ENCODE measurements around the gene GPR137C.

GPR137C gene

GRCh38 chr14:52552063-52552988 is at the start of gene GPR137C, which contains the start of gene TXNDC16:
Gene GPR137C (plus strand): TSS chr14:52552836. CDS start chr14:52553148, 312 bp downstream.
Gene TXNDC16 (minus strand): TSS chr14:52552505. CDS start chr14:52543557, 8,948 bp downstream.
- DNase-seq, result peak; percentile 100
- intact Hi-C loops (cut with DNase I), result loop anchor here (5.0 to 10.0 kb wide), 2 partner anchors 155 to 242 kb away; partner anchors contain the start of genes GNPNAT1 and PSMC6

GRCh38 chr14:52513249-52513648 is 39.4 kb upstream of the GPR137C start:
- DNase-seq, result no peak
- intact Hi-C loops (cut with DNase I), result no loop called here

DNA sequence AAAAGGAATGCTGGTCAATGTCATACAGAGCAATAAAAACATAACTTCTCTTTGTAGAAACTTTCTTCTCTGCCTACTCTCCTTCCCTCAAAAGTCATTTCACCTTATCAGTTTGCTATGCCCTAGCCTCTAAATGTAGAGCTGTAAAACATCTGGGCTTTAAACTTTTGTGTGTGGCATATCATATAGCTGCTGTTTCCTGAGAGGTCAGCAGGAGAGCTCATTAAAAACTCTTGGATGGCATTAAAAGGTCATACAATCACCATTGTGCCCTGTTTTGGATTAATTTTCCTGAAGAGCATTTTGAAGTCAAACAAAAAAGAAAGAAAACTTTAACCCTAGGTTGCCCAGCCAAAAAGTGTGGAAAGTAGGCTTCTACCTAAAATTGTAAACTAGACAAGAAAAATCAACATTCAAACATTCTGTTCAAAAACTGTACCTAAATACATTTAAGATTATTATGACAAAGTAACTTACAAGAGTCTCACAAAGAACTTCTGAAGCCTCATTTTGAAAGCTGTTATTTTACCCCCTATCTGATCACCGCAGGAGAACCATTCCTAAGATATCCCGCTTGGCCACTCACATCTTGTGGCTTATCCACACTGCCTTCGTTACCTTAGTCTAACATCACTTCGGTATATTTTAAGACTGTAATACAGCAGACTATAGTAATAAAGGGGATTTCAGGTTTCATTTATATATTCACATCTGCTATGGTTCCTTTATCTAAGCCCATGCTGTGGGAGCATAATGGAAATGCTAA is 38.4 kb upstream of the GPR137C start:
- intact Hi-C loops (cut with DNase I), result no loop called here
- no peak for DNase-seq

DNA sequence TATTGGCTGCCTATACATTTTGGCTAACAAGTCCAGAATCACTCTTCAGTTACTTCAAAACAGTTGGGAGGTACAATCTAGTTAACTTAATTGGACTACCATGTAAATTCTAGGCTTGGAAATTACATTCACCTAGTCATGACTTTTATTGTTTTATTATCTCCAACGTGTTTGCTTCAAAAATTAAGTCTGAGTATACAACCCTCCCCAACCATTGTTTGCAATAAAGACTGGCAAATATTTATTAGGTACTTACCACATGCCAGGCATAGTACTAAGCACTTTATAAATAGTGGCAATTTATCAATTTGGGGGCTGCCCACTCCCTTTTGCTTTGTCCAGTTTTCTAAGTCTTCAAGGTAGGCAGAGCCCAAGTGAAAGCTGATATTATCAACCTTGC is 30.6 kb upstream of the GPR137C start:
- DNase-seq, result no peak
- intact Hi-C loops (cut with DNase I), result no loop called here

DNA sequence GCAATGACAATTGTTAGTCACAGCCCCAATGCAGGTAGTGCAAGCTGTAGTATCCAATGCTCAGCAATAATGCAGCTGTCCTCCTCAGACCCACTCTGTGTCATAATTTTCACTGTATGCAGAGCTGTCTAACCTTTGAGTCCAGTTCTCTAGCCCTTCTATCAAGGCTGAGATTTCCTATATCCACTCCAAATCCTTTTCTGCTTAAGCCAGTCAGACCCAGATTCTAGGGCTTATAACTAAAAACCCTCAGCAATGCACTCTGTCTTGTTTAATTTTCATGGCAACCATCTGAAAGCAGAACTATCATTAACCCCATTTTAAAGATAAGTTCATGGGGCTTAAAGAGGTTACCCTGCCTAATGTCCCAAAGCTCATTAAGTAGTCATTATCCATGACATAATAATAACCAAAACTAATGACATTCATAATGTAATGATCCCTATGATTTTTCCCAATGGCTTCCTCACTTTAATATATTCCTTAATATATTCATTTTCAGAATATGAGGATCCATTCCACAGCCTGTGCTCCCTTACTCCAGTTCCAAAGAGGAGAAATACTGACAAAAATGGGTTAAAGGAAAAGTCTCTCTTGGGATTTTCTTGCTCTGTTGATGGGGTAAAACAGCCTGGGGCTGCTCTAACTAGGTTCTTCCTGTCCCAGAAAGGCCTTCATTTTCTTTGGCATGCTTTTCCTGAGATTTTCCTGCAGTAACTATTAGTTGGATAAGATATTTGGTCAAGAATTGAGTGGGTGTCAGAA is 29.9 kb upstream of the GPR137C start:
- no peak for DNase-seq
- intact Hi-C loops (cut with DNase I), result no loop called here

- intact Hi-C loops (cut with DNase I), result no loop called here
- DNase-seq, result no peak
Observed at GRCh38 chr14:52527052-52527451, 25.6 kb upstream of the GPR137C start.

DNA sequence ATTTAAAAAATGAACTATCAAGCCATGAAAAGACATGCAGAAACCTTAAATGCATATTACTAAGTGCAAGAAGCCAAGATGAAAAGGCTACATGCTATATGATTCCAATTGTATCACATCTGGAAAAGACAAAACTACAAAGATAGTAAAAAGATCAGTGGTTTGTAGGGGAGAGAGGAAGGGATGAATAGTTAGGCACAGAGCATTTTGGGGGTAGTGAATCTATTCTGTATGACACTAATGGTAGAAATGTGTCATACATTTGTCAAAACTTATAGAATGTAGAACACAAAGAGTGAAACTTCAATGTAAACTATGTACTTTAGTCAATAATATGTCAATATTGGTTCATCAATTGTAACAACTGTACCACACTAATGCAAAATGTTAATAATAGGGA is 21.2 kb upstream of the GPR137C start:
- no peak for DNase-seq
- intact Hi-C loops (cut with DNase I), result no loop called here

DNA sequence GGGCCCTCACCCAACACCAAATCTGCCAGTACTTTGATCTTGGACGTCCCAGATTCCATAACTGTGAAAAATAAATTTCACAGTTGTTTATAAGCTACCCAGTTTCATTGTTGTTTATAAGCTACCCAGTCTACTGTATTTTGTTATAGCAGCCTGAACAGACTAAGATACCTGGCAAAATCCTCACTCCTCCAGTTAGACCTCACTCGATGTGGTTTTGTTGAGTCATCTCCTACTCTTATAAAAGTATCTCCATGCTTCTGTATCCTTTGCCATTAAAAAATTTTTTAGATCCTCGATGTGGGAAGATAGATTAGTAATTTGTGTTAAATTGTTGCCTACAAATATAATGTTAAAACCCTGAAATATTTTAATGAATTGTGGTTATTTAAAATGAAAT is 16.4 kb upstream of the GPR137C start:
- DNase-seq, result no peak
- intact Hi-C loops (cut with DNase I), result no loop called here

- intact Hi-C loops (cut with DNase I), result no loop called here
- DNase-seq, result no peak
Observed at GRCh38 chr14:52538623-52539022, 14.0 kb upstream of the GPR137C start.

GRCh38 chr14:52545584-52546317 is 6.9 kb upstream of the GPR137C start:
- intact Hi-C loops (cut with DNase I), result no loop called here
- no peak for DNase-seq

- intact Hi-C loops (cut with DNase I), result no loop called here
- no peak for DNase-seq
Observed at GRCh38 chr14:52546318-52546670, 6.3 kb upstream of the GPR137C start.

- intact Hi-C loops (cut with DNase I), result no loop called here
- no peak for DNase-seq
Observed at GRCh38 chr14:52547027-52547426, 5.6 kb upstream of the GPR137C start.

DNA sequence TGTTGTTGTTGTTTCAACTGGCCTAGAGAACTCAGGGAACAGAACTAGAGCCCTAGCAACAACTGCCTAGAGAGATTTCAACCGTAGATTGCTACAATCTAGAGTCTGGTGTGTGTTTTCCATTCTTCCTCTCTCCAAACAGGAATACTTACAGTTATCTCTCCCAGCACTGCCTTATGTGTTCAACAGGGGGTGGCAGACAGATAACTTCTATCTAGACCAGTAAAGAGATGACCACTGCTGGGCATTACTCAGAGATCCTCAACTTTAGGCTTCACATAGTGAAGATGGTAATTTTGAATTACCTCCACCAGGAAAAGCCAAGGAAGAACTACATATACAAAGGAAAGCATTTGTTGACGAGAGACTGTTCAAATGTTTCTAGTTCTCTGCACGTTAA is 5.1 kb upstream of the GPR137C start:
- intact Hi-C loops (cut with DNase I), result no loop called here
- DNase-seq, result no peak

DNA sequence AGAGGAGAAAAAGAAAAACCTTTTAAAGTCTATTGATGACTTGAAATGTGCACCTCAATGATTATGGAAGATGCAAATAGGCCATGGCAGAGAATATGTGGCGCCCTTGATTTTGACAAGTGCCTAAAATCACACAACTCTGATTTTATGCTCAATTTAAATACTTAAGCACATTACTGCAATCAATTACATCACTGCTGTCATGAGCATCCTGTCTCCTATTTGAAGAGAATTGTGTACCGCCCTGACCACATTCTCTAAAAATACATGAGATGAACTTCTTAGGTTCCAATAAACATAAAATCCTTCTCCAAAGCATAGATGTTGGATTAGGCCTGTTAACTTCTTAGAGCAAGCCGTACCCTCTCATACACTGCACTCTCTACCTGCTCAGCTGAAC is 2.0 kb upstream of the GPR137C start:
- intact Hi-C loops (cut with DNase I), result loop anchor here (5.0 to 10.0 kb wide), 2 partner anchors 157 to 244 kb away; partner anchors contain the start of genes GNPNAT1 and PSMC6
- DNase-seq, result no peak

DNA sequence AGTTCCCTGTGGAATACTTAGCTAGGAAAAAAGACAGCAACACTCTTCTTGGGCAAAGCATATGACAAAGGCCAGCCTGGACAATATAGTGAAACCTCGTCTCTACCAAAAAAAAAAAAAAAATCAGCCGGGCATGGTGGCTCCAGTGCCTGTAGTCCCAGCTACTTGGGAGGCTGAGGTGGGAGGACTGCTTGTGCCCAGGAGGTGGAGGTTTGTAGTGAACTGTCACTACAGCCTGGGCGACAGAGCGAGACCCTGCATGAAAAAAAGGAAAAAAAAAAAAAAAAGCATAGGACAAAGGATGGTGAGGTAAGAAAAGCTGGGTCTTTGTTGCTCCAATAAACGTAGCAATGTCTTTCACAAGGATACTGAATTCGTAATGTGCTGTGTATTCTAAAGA is 1.4 kb upstream of the GPR137C start:
- DNase-seq, result no peak
- intact Hi-C loops (cut with DNase I), result loop anchor here (5.0 to 10.0 kb wide), 2 partner anchors 156 to 244 kb away; partner anchors contain the start of genes GNPNAT1 and PSMC6

DNA sequence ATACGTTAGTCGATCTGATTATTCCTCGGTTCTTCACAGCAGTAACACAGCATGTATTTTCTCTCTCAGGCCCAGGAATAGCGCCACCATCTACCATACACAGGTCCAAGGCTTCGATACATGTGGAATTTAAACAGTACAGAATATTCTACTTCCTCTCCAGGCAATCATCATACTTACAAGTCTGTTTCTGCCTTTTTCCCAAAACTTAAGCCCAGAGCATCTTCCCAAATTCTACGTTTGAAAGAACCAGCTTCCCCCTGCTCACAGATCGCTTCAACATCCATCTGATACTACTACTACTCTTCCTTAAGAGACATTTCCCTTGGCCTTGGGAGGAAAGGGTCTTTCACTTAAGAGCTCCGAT is 957 bp upstream of the GPR137C start:
- peak in 1 of 10 donors; percentile 32 for DNase-seq
- intact Hi-C loops (cut with DNase I), result loop anchor here (5.0 to 10.0 kb wide), 2 partner anchors 156 to 243 kb away; partner anchors contain the start of genes GNPNAT1 and PSMC6

- intact Hi-C loops (cut with DNase I), result loop anchor here (5.0 to 10.0 kb wide), 2 partner anchors 154 to 242 kb away; partner anchors contain the start of genes GNPNAT1 and PSMC6
Observed at GRCh38 chr14:52553002-52553670, 500 bp downstream of the GPR137C start.

DNA sequence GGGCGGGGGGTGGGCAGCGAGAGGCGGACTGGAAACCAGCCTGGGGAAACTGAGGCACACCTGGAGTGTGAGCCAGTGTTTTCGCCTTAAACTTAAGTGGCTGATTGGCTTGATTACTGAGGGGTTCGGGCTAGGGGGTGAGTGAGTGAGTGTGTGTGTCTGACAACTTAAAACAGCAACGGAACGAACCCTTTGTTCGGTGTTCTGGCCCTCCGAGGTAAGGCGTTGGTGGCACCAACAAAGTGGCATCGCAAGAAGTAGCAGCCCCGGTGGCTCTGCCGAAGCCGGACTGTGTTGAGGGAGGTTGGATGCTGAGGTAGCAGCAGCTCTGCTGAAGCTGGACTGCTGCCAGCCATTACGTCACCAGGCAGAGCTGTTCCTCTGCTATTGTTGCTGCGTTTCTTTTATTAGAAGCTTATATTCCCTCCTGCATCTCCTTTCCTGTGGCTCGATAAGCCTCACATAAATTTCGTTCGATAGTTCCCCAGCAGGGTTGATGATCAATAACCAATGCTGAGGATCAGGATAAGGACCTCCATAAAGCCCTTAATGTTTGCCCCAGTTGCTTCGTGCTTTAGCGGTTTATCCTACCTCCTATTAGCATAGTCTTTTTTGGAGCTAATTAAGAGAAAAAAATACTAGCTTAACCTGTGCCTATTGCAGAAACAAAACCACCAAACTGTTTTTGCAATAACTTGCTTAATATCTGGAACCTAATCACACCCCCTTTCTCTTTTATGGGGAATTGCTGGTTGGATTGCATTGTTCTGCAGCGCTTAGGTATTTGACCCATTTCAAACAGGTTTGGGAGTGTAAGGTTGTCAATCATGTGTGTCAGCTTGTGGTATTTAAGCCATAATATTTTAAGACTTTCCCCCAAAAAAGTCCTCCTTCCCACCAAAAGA is 1.3 kb downstream of the GPR137C start:
- peak; percentile 77 to 98 (median 87) for DNase-seq
- intact Hi-C loops (cut with DNase I), result loop anchor here (5.0 to 10.0 kb wide), 2 partner anchors 153 to 241 kb away; partner anchors contain the start of genes GNPNAT1 and PSMC6

More at GRCh38 chr14:52553002-52553670, 500 bp downstream of the GPR137C start:
- peak in 8 of 10 donors; percentile 7 to 90 (median 33) for DNase-seq
